HepG2 (cell line): ENCODE data around the gene NUDT3. TPM values are rescaled to one million over a fixed set of nuclear protein-coding genes. Genes with fewer than 3 reads are reported as not detected.
A peak's percentile ranks its signal among the peaks of the same experiment; 100 is the strongest.

Experiments
- ATF6 ChIP-seq: sonication (generic); formaldehyde crosslinking; conservative IDR thresholded peaks from 2 replicates; pipeline ENCODE4 v1.4.0; 2020; ENCODE audit warnings: missing genetic modification reagents
- HES4 ChIP-seq: sonication (generic); formaldehyde crosslinking; IDR thresholded peaks from 2 replicates; pipeline ENCODE4 v1.9.0; 2021; ENCODE audit warnings: mild to moderate bottlenecking, missing genetic modification reagents, borderline replicate concordance
- MTA1 ChIP-seq: sonication (generic); formaldehyde crosslinking; IDR thresholded peaks from 2 replicates; pipeline ENCODE4 v1.4.0; 2020; ENCODE audit warnings: missing genetic modification reagents, mild to moderate bottlenecking, borderline replicate concordance
- NONO ChIP-seq, 2 experiments: fragments of 450-650 bp in 1 of 2; sonication (generic) in 1 of 2; formaldehyde crosslinking in 1 of 2; IDR thresholded peaks in 1 of 2; conservative IDR thresholded peaks in 1 of 2; 2 replicates each; pipeline versions ENCODE4 v1.6.1 to v1.8.0; 2017 to 2022; ENCODE audit warnings: mild to moderate bottlenecking in 1 of 2, missing genetic modification reagents in 1 of 2, moderate library complexity in 1 of 2
- NR2C2 ChIP-seq: sonication (generic); formaldehyde crosslinking; IDR thresholded peaks from 2 replicates; pipeline ENCODE4 v1.4.0; 2020; ENCODE audit warnings: missing genetic modification reagents, mild to moderate bottlenecking, moderate library complexity, borderline replicate concordance
- POGK ChIP-seq: sonication (generic); formaldehyde crosslinking; conservative IDR thresholded peaks from 2 replicates; pipeline ENCODE4 v1.8.0; 2022; ENCODE audit warnings: mild to moderate bottlenecking, moderate library complexity, missing genetic modification reagents
- RAD21 ChIP-seq: fragments of 450-650 bp; formaldehyde crosslinking; IDR thresholded peaks from 2 replicates; pipeline ENCODE4 v1.5.0; 2020; ENCODE audit warnings: mild to moderate bottlenecking
- REL ChIP-seq: sonication (generic); formaldehyde crosslinking; conservative IDR thresholded peaks from 2 replicates; pipeline ENCODE4 v1.8.0; 2022; ENCODE audit warnings: mild to moderate bottlenecking, missing genetic modification reagents, moderate library complexity
- RNF219 ChIP-seq: sonication (generic); formaldehyde crosslinking; IDR thresholded peaks from 2 replicates; pipeline ENCODE4 v1.5.0; 2020; ENCODE audit warnings: mild to moderate bottlenecking, missing genetic modification reagents
- TBX3 ChIP-seq: fragments of 450-650 bp; IDR thresholded peaks from 2 replicates; pipeline ENCODE4 v1.6.1; 2017; ENCODE audit warnings: antibody characterized with exemption, mild to moderate bottlenecking, inconsistent platforms, borderline replicate concordance
- ZFAT ChIP-seq: sonication (generic); formaldehyde crosslinking; conservative IDR thresholded peaks from 2 replicates; pipeline ENCODE4 v1.8.1; 2023; ENCODE audit warnings: missing genetic modification reagents, inconsistent platforms
- ZNF33B ChIP-seq: sonication (generic); formaldehyde crosslinking; IDR thresholded peaks from 2 replicates; pipeline ENCODE4 v1.5.1; 2020; ENCODE audit warnings: mild to moderate bottlenecking, missing genetic modification reagents
- ZNF468 ChIP-seq: sonication (generic); formaldehyde crosslinking; IDR thresholded peaks from 2 replicates; pipeline ENCODE4 v1.8.0; 2022; ENCODE audit warnings: mild to moderate bottlenecking, moderate library complexity, missing genetic modification reagents
- ZNF501 ChIP-seq: sonication (generic); formaldehyde crosslinking; IDR thresholded peaks from 2 replicates; pipeline ENCODE4 v1.5.1; 2020; ENCODE audit warnings: mild to moderate bottlenecking, moderate library complexity, missing genetic modification reagents
- ZNF503 ChIP-seq: sonication (generic); formaldehyde crosslinking; IDR thresholded peaks from 2 replicates; pipeline ENCODE4 v1.4.0; 2020; ENCODE audit warnings: missing genetic modification reagents
- ZNF562 ChIP-seq: sonication (generic); formaldehyde crosslinking; IDR thresholded peaks from 2 replicates; pipeline ENCODE4 v1.8.0; 2022; ENCODE audit warnings: missing genetic modification reagents, borderline replicate concordance
- ZNF777 ChIP-seq: sonication (generic); formaldehyde crosslinking; IDR thresholded peaks from 2 replicates; pipeline ENCODE4 v1.4.0; 2020; ENCODE audit warnings: missing genetic modification reagents
- ZSCAN20 ChIP-seq: sonication (generic); formaldehyde crosslinking; IDR thresholded peaks from 2 replicates; pipeline ENCODE4 v1.4.0; 2020; ENCODE audit warnings: missing genetic modification reagents, mild to moderate bottlenecking, borderline replicate concordance
- ZSCAN30 ChIP-seq: sonication (generic); formaldehyde crosslinking; IDR thresholded peaks from 2 replicates; pipeline ENCODE4 v1.5.0; 2020; ENCODE audit warnings: mild to moderate bottlenecking, missing genetic modification reagents
- polyA plus RNA-seq, 8 experiments: library from polyadenylated mRNA; depleted of rRNA in 3 of 8; stranded (reverse) in 7 of 8; unstranded in 1 of 8; fragments of >200 nt; fragmentation: Illumina TruSeq in 4 of 8; extraction: Trizol in 4 of 8; gene quantifications; 2 replicates each; pipeline versions ENCODE4 v1.2.1 to v1.2.3, GENCODE V29; 2011 to 2016; ENCODE audit warnings: low read depth in 4 of 8, missing spikeins in 1 of 8, mixed read lengths in 1 of 8; ENCODE audit not compliant: insufficient read depth in 1 of 8
- total RNA-seq, 5 experiments: library from RNA; depleted of rRNA; stranded (reverse); fragments of >200 nt; fragmentation: Illumina TruSeq; extraction: Trizol; gene quantifications; 2 replicates each; pipeline ENCODE4 v1.2.3, GENCODE V29; 2016; ENCODE audit warnings: low read depth in 1 of 5

Gene NUDT3
- total and polyA plus RNA-seq, 2 of the 13 experiments (the other 11 are each of a cell fraction or from before 2014, with no cell fraction given): 20.2 to 20.6 TPM

- no peak for TF ChIP-seq ZFAT (CRISPR knock-in tag)
- TF ChIP-seq ZNF501: peak; percentile 95
- TF ChIP-seq POGK (CRISPR knock-in tag): peak; percentile 89
- no peak for TF ChIP-seq ZSCAN30 (CRISPR knock-in tag)
- TF ChIP-seq ZNF503: peak; percentile 46; the same call in 1 of the 2 replicates
- no peak; the same call in 1 of the 2 replicates for TF ChIP-seq NR2C2 (CRISPR knock-in tag)
- TF ChIP-seq ZNF777: peak; percentile 32; the same call in 1 of the 2 replicates
- no peak for TF ChIP-seq ZNF562 (CRISPR knock-in tag)
- peak; percentile 23; the same call in 1 of the 2 replicates for TF ChIP-seq ZSCAN20 (CRISPR knock-in tag)
- no peak; the same call in 1 of the 2 replicates for TF ChIP-seq ZNF33B (CRISPR knock-in tag)
- no peak for TF ChIP-seq TBX3
- TF ChIP-seq HES4 (CRISPR knock-in tag): no peak
- TF ChIP-seq MTA1 (CRISPR knock-in tag): peak; percentile 54; the same call in 1 of the 2 replicates
- no peak for TF ChIP-seq ZNF468 (CRISPR knock-in tag)
- no peak for TF ChIP-seq ATF6
- no peak for TF ChIP-seq NONO (IDR thresholded peaks at IDR 0.05)
- TF ChIP-seq NONO (CRISPR knock-in tag; conservative IDR thresholded peaks at IDR 0.05): peak; percentile 84
- no peak for TF ChIP-seq RNF219 (CRISPR knock-in tag)
- TF ChIP-seq RAD21 (CRISPR knock-in tag): peak; percentile 56
- TF ChIP-seq REL (CRISPR knock-in tag): no peak; the same call in 1 of the 2 replicates
These were observed 33.3 kb upstream of the NUDT3 start, which contains the start of gene RPS10 (continued) for GRCh38 chr6:34425498-34426410.
